GM10248 (cell line): Measurements from ENCODE around the gene FOXO1.

Experiments
- CTCF ChIA-PET: fragments of 300-600 bp; sonication (Branson Sonifier 250); formaldehyde crosslinking; extraction: SDS; loops from one replicate; lab custom pipeline; 2021; ENCODE audit warnings: antibody characterized with exemption; lab: Yijun Ruan, JAX
- POLR2A ChIA-PET: fragments of 350-650 bp; sonication (Branson Sonifier 250); formaldehyde crosslinking; extraction: SDS; loops from one replicate; lab custom pipeline; 2020; ENCODE audit warnings: antibody characterized with exemption; lab: Yijun Ruan, JAX
- DNase-seq: peaks from one replicate; pipeline ENCODE4 v3.0.0; 2012; ENCODE audit errors: extremely low spot score
- TF ChIP-seq, protein P1 (sequence below): IDR thresholded peaks from 2 replicates; pipeline ENCODE4 v1.5.1; 2012; ENCODE audit warnings: mild to moderate bottlenecking, low read depth; ENCODE audit errors: extremely low read depth, missing control alignments, control extremely low read depth

Gene FOXO1

DNA sequence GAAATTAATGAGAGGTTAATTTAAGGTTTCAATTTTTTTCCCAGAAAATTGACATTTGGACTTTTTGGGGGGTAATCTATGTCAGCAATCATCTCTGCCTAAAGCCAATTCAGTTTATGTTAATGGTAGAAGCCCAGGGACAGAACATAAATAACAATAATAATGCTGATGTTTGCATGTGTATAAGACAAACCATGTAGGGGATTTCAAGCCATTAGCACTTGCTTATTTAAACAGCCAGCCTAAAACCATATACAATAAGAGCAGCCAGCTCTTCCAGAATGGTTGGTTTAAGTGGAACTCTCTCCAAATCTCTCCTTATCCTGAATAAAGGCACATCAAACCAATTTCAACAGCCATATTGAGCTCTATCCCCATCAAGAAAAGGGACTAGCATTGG is 7.0 kb upstream of the FOXO1 start:
- ChIA-PET CTCF (interaction anchor here (1.1 to 4.5 kb wide), 7 partner anchors 9 to 731 kb away, joined by 3 to 37 read pairs (median 5); no protein-coding TSS in a partner anchor), POLR2A (no interaction called here)
- DNase-seq: no peak
- TF ChIP-seq, protein P1, sequence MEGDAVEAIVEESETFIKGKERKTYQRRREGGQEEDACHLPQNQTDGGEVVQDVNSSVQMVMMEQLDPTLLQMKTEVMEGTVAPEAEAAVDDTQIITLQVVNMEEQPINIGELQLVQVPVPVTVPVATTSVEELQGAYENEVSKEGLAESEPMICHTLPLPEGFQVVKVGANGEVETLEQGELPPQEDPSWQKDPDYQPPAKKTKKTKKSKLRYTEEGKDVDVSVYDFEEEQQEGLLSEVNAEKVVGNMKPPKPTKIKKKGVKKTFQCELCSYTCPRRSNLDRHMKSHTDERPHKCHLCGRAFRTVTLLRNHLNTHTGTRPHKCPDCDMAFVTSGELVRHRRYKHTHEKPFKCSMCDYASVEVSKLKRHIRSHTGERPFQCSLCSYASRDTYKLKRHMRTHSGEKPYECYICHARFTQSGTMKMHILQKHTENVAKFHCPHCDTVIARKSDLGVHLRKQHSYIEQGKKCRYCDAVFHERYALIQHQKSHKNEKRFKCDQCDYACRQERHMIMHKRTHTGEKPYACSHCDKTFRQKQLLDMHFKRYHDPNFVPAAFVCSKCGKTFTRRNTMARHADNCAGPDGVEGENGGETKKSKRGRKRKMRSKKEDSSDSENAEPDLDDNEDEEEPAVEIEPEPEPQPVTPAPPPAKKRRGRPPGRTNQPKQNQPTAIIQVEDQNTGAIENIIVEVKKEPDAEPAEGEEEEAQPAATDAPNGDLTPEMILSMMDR: no peak

DNA sequence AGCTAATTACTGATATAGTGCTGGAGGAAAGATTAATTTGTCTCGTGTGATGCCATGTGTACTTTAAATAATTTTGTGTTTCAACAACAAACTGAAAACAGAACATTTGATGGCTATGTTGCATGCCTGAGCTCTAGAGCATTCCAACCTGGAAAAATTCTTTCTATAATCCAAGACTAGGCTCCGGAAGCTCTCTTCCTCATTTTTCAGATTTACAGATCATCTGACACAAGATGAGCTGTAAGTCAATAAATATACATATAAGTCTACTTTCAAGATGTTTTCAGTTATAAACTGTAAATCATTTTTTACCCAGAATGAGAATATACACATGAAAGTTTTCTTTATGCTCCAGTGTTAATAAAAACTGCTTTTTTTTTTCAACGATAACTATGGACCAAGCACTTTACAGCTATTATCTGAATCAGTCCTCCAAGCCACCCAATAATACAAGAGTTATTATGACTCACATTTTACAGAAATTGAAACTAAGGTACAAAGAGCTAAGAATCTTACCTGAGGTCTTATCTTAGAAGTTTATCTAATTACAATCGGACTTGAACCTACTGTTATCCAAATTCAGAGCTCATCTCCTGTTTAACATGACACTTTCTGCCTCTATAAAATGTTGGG is 6.4 kb upstream of the FOXO1 start:
- TF ChIP-seq, protein P1: no peak
- no peak for DNase-seq
- CTCF ChIA-PET: interaction anchor here (1.1 to 4.5 kb wide), 7 partner anchors 10 to 730 kb away, joined by 3 to 37 read pairs (median 5); no protein-coding TSS in a partner anchor
- POLR2A ChIA-PET: no interaction called here

DNA sequence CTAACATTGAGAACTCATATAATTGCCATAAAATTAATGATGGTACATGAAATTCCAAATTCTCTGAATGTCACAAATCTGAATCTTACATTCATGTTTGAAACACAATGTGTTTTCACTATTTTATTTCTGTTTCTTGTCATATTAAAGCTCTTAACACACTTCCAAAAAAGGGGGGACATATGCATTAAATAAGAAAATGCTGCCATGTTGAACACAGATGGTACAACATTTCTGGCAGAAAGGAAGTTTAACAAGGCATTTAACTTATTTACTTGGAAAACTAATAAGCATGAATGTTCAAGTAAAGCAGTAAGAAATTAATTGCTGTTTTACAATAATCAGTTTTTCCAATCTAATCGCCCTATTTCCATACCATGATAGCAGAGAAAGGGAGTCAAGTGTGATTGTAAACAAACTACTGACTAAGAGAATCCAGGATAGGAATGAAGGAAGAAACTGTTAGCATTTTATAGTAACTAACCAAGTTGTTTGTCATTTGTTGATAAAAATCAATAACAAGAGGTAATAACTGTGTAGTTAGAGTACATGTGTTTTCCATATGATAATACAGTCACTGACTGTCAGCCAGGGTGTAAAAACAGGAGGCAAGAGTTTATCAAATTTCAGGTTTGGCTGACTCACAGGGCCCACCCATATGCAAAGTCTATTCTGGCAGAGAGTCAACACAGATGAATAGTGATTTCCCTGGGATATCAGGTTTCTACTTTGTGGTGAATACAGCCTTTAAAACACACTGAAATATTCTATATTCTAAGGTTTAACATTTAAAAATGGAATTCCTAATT is 5.7 kb upstream of the FOXO1 start:
- ChIA-PET CTCF (interaction anchor here (1.1 to 4.5 kb wide), 5 partner anchors 11 to 729 kb away, joined by 4 to 37 read pairs (median 6); no protein-coding TSS in a partner anchor), POLR2A (no interaction called here)
- TF ChIP-seq, protein P1: no peak
- no peak for DNase-seq

DNA sequence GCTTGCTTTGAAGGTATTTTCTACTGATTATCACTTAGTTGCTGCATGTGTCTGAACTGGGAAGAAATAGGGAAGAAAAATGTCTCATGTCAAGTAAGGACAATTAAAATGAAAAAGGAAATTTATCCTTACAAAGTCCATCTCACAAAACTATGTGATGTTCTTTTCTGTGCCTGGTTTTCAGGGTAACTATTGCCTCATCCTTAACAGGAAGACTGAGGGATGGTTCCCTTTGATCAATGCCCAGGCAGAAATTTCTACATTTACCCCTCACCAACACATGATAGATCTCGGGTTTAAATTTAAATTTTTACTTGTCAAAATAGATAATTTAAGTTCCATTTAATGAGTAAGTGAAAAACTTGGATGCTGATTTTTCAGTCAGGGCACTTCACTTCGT is 3.9 kb upstream of the FOXO1 start:
- CTCF ChIA-PET: interaction anchor here (1.0 to 4.5 kb wide), 4 partner anchors 11 to 601 kb away, joined by 4 to 48 read pairs (median 26); no protein-coding TSS in a partner anchor
- POLR2A ChIA-PET: no interaction called here
- DNase-seq: no peak
- TF ChIP-seq, protein P1: no peak

DNA sequence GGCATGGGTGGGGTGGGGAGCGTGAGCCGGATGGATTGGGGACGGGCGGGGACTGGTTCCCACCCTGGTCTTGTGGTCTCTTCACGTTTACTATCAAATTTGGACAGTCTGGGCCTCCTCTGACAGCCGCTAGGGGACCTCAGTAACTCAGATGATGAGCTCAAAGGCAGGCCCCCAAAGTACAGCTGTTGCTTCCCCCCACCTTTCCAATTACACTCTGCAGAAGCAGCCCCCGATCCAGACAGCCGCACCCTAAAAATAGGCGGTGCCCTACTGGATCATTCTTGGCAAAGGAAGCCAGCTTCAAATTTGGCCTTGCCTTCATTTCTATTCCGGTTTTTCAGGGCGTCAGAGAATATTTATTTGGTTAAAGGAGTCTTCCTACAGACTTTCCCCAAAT is 1.9 kb upstream of the FOXO1 start:
- TF ChIP-seq, protein P1: peak; percentile 66
- CTCF ChIA-PET: interaction anchor here (0.6 to 3.2 kb wide), 39 partner anchors 9 to 726 kb away, joined by 3 to 48 read pairs (median 4); no protein-coding TSS in a partner anchor
- peak; percentile 60 for DNase-seq
- POLR2A ChIA-PET: no interaction called here

DNA sequence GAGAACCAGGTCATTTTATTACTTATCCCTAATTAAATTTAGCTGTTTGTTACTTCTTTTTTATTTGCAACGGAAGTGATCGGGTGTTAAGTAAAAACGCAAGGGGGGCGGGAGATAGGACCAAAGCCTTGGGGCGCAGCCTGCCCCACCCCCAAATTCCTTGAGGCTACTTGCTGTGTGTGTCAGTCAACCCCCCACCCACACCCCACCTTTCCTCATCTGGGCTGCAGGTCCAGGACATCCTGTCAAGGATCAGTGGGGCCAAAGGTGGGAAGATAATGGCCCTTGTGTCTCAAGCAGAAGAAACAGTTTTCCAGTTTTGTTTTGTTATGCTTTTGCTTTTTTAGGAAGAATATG is 1.2 kb upstream of the FOXO1 start:
- TF ChIP-seq, protein P1: no peak
- ChIA-PET POLR2A (no interaction called here), CTCF (interaction anchor here (0.6 to 3.2 kb wide), 19 partner anchors 10 to 725 kb away, joined by 3 to 48 read pairs (median 5); no protein-coding TSS in a partner anchor)
- DNase-seq: no peak
